Fibroblast of lung (primary cell): ENCODE results near the gene TP73. TPM values are rescaled to one million over a fixed set of nuclear protein-coding genes. Genes with fewer than 3 reads are reported as not detected.

Source experiments
- DNase-seq, 2 donors: peaks; one replicate each; pipeline versions ENCODE4 v3.0.0 to v3.0.0-alpha.2; 2010; ENCODE audit warnings: low read depth in 2 of 2
- H2AFZ ChIP-seq: 2 replicates; pipeline ENCODE4 v1.5.1; 2012; ENCODE audit warnings: low read length, control low read depth, inconsistent platforms
- H3K27ac ChIP-seq: 2 replicates; pipeline ENCODE4 v1.5.1; 2011; ENCODE audit warnings: low read length, control low read depth; ENCODE audit not compliant: insufficient read depth
- H3K27me3 ChIP-seq: 2 replicates; pipeline ENCODE4 v1.5.1; 2011; ENCODE audit warnings: mild to moderate bottlenecking, low read length; ENCODE audit not compliant: control insufficient read depth, insufficient read depth
- H3K36me3 ChIP-seq: 2 replicates; pipeline ENCODE4 v1.5.1; 2011; ENCODE audit warnings: low read length; ENCODE audit not compliant: control insufficient read depth, insufficient read depth
- H3K4me1 ChIP-seq: 2 replicates; pipeline ENCODE4 v1.5.1; 2011; ENCODE audit warnings: low read length; ENCODE audit not compliant: control insufficient read depth, insufficient read depth; ENCODE audit errors: extremely low read depth
- H3K4me2 ChIP-seq: 2 replicates; pipeline ENCODE4 v1.5.1; 2011; ENCODE audit warnings: low read length, control low read depth; ENCODE audit not compliant: insufficient read depth; ENCODE audit errors: extremely low read depth
- H3K4me3 ChIP-seq, 4 experiments: fragments of 200-600 bp in 1 of 4; sonication (generic) in 1 of 4; replicated peaks in 1 of 4; 2 replicates each; pipeline ENCODE4 v1.5.1; 2011 to 2016; ENCODE audit warnings: low read length in 4 of 4, low read depth in 3 of 4, mild to moderate bottlenecking in 3 of 4, control low read depth in 2 of 4, inconsistent platforms in 1 of 4, mixed read lengths in 1 of 4; ENCODE audit not compliant: insufficient read depth in 1 of 4; ENCODE audit errors: control extremely low read depth in 1 of 4
- H3K79me2 ChIP-seq: 2 replicates; pipeline ENCODE4 v1.5.1; 2012; ENCODE audit warnings: mild to moderate bottlenecking, low read length, inconsistent platforms; ENCODE audit not compliant: control insufficient read depth, insufficient read depth
- H3K9ac ChIP-seq: 2 replicates; pipeline ENCODE4 v1.5.1; 2011; ENCODE audit warnings: mild to moderate bottlenecking, low read length, control low read depth; ENCODE audit not compliant: insufficient read depth
- H3K9me3 ChIP-seq: 2 replicates; pipeline ENCODE4 v1.5.1; 2012; ENCODE audit warnings: low read depth, low read length; ENCODE audit not compliant: control insufficient read depth, insufficient read depth
- H4K20me1 ChIP-seq: 2 replicates; pipeline ENCODE4 v1.5.1; 2011; ENCODE audit warnings: low read length; ENCODE audit not compliant: control insufficient read depth, insufficient read depth; ENCODE audit errors: extremely low read depth
- EZH2 ChIP-seq: IDR thresholded peaks from 2 replicates; pipeline ENCODE4 v1.5.1; 2012; ENCODE audit warnings: low read length, control low read depth, mild to moderate bottlenecking; ENCODE audit errors: missing control alignments
- polyA plus RNA-seq, 2 donors: library from polyadenylated mRNA; depleted of rRNA in 1 of 2; stranded (reverse) in 1 of 2; unstranded in 1 of 2; fragments of >200 nt; gene quantifications; 2 replicates each; pipeline ENCODE4 v1.2.1, GENCODE V29; 2011 to 2012; ENCODE audit warnings: missing spikeins in 1 of 2
- total RNA-seq: library from RNA; depleted of rRNA; stranded (reverse); fragments of >200 nt; gene quantifications from 2 replicates; pipeline ENCODE4 v1.2.1, GENCODE V29; 2014
- TF ChIP-seq, protein P1 (sequence below), 2 donors: IDR thresholded peaks in 1 of 2; conservative IDR thresholded peaks in 1 of 2; 1 replicate in 1 of 2; 2 replicates in 1 of 2; pipeline ENCODE4 v1.5.1; 2011 to 2012; ENCODE audit warnings: low read length in 2 of 2, control low read depth in 1 of 2, inconsistent platforms in 1 of 2, low read depth in 1 of 2, mild to moderate bottlenecking in 1 of 2

The TP73 gene
- total and polyA plus RNA-seq, 2 donors (not counting 1 experiment from before 2014, with no cell fraction given) = not detected

DNA sequence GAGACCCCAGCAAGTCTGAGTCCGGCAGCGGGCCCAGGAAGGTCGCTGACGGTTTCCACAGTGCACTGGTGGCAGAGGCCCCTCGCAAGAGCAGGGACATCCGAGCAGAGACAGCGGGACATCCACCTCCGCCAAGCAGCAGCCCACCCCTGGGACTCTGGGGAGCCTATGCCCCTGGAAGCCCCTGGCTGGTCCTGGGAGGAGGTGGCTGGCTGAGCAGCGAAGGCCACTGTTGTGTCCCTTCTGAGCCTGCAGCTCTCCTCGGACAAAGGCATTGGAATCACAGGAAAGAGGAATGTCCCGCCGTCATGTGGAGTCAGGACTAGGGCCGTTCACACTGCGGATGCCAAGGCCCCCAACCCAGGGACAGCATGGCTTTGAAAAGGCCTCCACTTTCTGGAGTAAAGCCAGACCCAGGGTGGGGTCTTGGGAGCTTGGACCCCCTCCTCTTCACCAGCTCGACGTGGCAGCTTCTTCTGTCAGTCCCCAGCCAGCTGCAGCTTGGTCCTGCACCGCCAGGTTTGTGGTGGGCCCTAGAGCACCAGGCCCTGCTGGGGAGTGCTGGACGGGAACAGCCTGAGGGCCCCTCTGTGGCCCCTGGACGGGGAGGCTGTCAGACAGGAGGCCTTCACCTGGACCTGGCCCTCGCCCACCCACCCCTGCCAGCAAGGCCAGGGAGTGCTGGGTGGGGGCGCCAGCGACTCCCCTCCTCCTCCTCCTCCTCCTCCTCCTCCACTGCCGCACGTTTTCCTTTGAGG lies 42.4 kb upstream of the TP73 start:
- Histone ChIP-seq H2AFZ (no peak overlapping the region), H3K4me1 (no peaks in the 10 kb centered on the region), H4K20me1 (no peaks in the 10 kb centered on the region), H3K36me3 (no peaks in the 10 kb centered on the region), H3K27ac (no peak overlapping the region), H3K4me3 (no peak overlapping the region), H3K79me2 (no peaks in the 10 kb centered on the region), H3K4me2 (no peak overlapping the region), H3K9ac (no peak overlapping the region), H3K27me3 (peaks cover 7% of the 10 kb centered on the region), H3K9me3 (no peaks in the 10 kb centered on the region)
- DNase-seq = no peak
- TF ChIP-seq, protein P1, sequence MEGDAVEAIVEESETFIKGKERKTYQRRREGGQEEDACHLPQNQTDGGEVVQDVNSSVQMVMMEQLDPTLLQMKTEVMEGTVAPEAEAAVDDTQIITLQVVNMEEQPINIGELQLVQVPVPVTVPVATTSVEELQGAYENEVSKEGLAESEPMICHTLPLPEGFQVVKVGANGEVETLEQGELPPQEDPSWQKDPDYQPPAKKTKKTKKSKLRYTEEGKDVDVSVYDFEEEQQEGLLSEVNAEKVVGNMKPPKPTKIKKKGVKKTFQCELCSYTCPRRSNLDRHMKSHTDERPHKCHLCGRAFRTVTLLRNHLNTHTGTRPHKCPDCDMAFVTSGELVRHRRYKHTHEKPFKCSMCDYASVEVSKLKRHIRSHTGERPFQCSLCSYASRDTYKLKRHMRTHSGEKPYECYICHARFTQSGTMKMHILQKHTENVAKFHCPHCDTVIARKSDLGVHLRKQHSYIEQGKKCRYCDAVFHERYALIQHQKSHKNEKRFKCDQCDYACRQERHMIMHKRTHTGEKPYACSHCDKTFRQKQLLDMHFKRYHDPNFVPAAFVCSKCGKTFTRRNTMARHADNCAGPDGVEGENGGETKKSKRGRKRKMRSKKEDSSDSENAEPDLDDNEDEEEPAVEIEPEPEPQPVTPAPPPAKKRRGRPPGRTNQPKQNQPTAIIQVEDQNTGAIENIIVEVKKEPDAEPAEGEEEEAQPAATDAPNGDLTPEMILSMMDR (conservative IDR thresholded peaks at IDR 0.05 in 1 of 2, IDR thresholded peaks at IDR 0.05 in 1 of 2; ENCODE audit: low read depth in 1 of 2, low read length in 2 of 2) = no peak
- no peak for TF ChIP-seq EZH2

DNA sequence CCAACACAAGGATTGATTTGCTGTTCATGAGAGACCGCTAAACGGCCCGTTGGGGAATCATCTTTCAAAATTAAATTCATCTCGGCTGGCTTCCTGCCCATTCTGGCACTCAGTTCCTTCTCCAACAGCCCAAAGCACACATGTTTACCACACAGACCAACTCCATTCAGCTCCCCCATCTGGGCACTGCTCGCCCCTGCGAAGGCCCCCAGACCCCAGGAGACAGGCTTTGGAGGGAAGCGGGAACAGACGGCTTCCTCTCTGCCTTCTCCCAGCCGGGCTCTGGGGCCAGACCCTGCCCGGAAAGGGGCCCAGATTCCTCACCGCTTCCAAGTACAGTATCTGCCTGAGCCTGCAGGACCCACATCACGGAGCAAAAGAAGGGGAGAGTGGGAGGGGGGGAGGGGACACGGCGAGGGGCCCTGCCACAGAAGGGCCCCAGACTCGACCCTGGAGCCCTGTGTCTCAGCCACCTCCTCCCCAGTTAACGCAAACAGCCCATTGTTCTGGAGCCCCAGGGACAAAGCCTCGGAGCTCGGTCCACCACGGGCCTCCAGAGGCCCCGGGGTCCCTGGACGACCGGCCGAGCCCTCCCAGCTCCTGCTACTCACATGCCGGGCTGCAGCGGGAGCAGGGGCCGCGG lies 41.7 kb upstream of the TP73 start:
- Histone ChIP-seq H3K4me2 (peak overlapping the region; percentile 51), H3K36me3 (no peaks in the 10 kb centered on the region), H3K9ac (peak overlapping the region; percentile 2), H3K79me2 (no peaks in the 10 kb centered on the region), H4K20me1 (no peaks in the 10 kb centered on the region), H3K4me3 (peak overlapping the region in 1 of 4 experiments; percentile 37), H3K27ac (no peak overlapping the region), H3K4me1 (no peaks in the 10 kb centered on the region), H3K27me3 (peaks cover 7% of the 10 kb centered on the region), H2AFZ (no peak overlapping the region), H3K9me3 (no peaks in the 10 kb centered on the region)
- peak in 1 of 2 donors; percentile 37 for DNase-seq
- TF ChIP-seq, protein P1 (conservative IDR thresholded peaks at IDR 0.05 in 1 of 2, IDR thresholded peaks at IDR 0.05 in 1 of 2; ENCODE audit: low read depth in 1 of 2, low read length in 2 of 2) = no peak
- peak; percentile 56 for TF ChIP-seq EZH2

DNA sequence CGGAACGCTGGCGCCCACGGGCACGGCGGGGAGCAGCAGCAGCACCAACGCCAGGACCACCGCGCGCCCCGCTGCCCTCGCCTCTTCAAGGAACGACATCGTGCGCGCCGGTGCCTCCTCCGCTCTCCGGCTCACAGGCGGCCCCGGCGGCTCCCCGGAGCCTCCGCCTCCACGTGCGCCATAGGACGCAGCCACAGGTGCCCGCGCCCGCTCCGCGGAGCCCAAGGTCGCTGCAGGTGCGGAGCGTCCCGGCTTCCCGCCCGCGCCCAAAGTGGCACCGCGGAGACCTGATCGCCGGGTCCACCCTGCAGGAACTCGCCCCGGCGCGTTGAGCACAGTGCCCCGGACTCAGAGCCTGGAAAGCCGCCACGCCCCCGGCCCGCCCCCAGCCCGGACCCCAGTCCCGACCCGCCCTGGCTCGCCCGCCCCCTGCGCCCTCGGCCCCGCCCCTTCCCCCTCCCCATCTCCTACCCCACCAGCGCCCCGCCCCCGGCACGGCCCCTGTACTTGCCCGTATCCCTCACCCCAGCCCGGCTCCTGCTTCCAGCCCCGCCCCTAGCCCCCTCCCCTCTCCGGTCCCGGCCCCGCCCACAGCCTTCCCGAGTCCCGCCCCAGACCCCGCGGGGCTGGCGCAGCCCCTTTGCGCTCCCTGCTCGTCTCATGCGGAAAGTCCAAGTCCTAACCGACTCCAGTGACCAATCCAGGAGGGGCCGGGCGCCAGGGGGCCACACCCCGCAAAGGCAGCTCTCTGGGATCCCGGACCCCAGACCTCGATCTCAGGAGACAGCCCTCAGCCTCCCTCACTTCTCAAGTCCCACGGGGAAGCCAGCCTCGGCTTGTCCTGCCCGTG lies 40.9 kb upstream of the TP73 start, which contains the start of gene MEGF6:
Gene MEGF6 (minus strand): TSS at position 339 of the 850 bp plus-strand sequence. CDS start 240 bp downstream, at position 99.
- TF ChIP-seq, protein P1 (conservative IDR thresholded peaks at IDR 0.05 in 1 of 2, IDR thresholded peaks at IDR 0.05 in 1 of 2; ENCODE audit: low read depth in 1 of 2, low read length in 2 of 2) = no peak
- no peak for TF ChIP-seq EZH2
- H3K4me1 ChIP-seq = no peaks in the 10 kb centered on the region
- H3K27ac ChIP-seq = no peak within 1 kb of the TSS
- no peaks in the 10 kb centered on the region for H3K79me2 ChIP-seq
- peaks cover 7% of the 10 kb centered on the region for H3K27me3 ChIP-seq
- peak within 1 kb of the TSS; percentile 2 for H3K9ac ChIP-seq
- H4K20me1 ChIP-seq = no peaks in the 10 kb centered on the region
- peak within 1 kb of the TSS; percentile 51 for H3K4me2 ChIP-seq
- DNase-seq = peak in 1 of 2 donors; percentile 29
- H3K4me3 ChIP-seq = peak within 1 kb of the TSS in 1 of 4 experiments; percentile 37
- no peak within 1 kb of the TSS for H2AFZ ChIP-seq
- H3K36me3 ChIP-seq = no peaks in the 10 kb centered on the region
- no peaks in the 10 kb centered on the region for H3K9me3 ChIP-seq
